Mesenchymal stem cell (in vitro differentiated cells and primary cell): ENCODE data around the gene CYP2S1.
"Not testable (repeated sequence)": the region's sequence is repeated elsewhere in the genome, so short reads cannot be mapped to it uniquely, and the experiment has no call there.

ENCODE experiments used
- DNase-seq: peaks from one replicate; pipeline ENCODE4 v3.0.0-alpha.2; 2013
- H2AFZ ChIP-seq: one replicate; pipeline ENCODE4 v1.6.1; 2013; ENCODE audit warnings: low read depth, mild to moderate bottlenecking, control low read depth, inconsistent platforms, low read length, moderate library complexity
- H2AK5ac ChIP-seq: 2 replicates; pipeline ENCODE4 v1.6.1; 2013; ENCODE audit warnings: low read length, moderate library complexity, mild to moderate bottlenecking, inconsistent platforms; ENCODE audit not compliant: severe bottlenecking
- H2BK120ac ChIP-seq: one replicate; pipeline ENCODE4 v1.6.1; 2013; ENCODE audit warnings: low read depth, mild to moderate bottlenecking, inconsistent platforms, low read length, moderate library complexity
- H2BK12ac ChIP-seq, 2 experiments: one replicate each; pipeline ENCODE4 v1.6.1; 2013; ENCODE audit warnings: inconsistent platforms in 2 of 2, low read length in 2 of 2, mild to moderate bottlenecking in 2 of 2, moderate library complexity in 2 of 2, control low read depth in 1 of 2
- H2BK15ac ChIP-seq: one replicate; pipeline ENCODE4 v1.6.1; 2013; ENCODE audit warnings: mild to moderate bottlenecking, low read depth, inconsistent platforms; ENCODE audit not compliant: poor library complexity, severe bottlenecking
- H2BK5ac ChIP-seq: 2 replicates; pipeline ENCODE4 v1.6.1; 2013; ENCODE audit warnings: low read depth, mild to moderate bottlenecking, low read length, control low read depth, inconsistent platforms; ENCODE audit not compliant: poor library complexity, severe bottlenecking
- H3K14ac ChIP-seq, 2 experiments: one replicate each; pipeline ENCODE4 v1.6.1; 2013; ENCODE audit warnings: inconsistent platforms in 2 of 2, low read length in 2 of 2, control low read depth in 1 of 2, mild to moderate bottlenecking in 1 of 2, moderate library complexity in 1 of 2
- H3K18ac ChIP-seq, 2 experiments: one replicate each; pipeline ENCODE4 v1.6.1; 2013; ENCODE audit warnings: inconsistent platforms in 2 of 2, low read length in 2 of 2, control low read depth in 1 of 2, low read depth in 1 of 2, mild to moderate bottlenecking in 1 of 2
- H3K23ac ChIP-seq, 2 experiments: one replicate each; pipeline ENCODE4 v1.6.1; 2013; ENCODE audit warnings: inconsistent platforms in 2 of 2, low read length in 2 of 2, mild to moderate bottlenecking in 2 of 2, moderate library complexity in 2 of 2, control low read depth in 1 of 2
- H3K27ac ChIP-seq: 2 replicates; pipeline ENCODE4 v1.5.1; 2013; ENCODE audit warnings: mild to moderate bottlenecking, moderate library complexity, low read length, control low read depth, inconsistent platforms; ENCODE audit not compliant: poor library complexity, severe bottlenecking
- H3K27me3 ChIP-seq, 2 experiments: 2 replicates each; pipeline versions ENCODE4 v1.6.1 to v1.7.0; 2013; ENCODE audit warnings: low read length in 2 of 2, mild to moderate bottlenecking in 2 of 2, moderate library complexity in 2 of 2, control low read depth in 1 of 2, inconsistent platforms in 1 of 2; ENCODE audit not compliant: control insufficient read depth in 1 of 2, insufficient read depth in 1 of 2
- H3K36me3 ChIP-seq, 2 experiments: 2 replicates each; pipeline versions ENCODE4 v1.6.1 to v1.7.0; 2013; ENCODE audit warnings: low read length in 2 of 2, control low read depth in 1 of 2, inconsistent platforms in 1 of 2, low read depth in 1 of 2, mild to moderate bottlenecking in 1 of 2; ENCODE audit not compliant: insufficient read depth in 2 of 2, control insufficient read depth in 1 of 2
- H3K4ac ChIP-seq, 2 experiments: one replicate each; pipeline ENCODE4 v1.6.1; 2013; ENCODE audit warnings: inconsistent platforms in 2 of 2, low read length in 2 of 2, mild to moderate bottlenecking in 2 of 2, moderate library complexity in 2 of 2, control low read depth in 1 of 2, low read depth in 1 of 2
- H3K4me1 ChIP-seq: 2 replicates; pipeline ENCODE4 v1.6.1; 2013; ENCODE audit warnings: low read depth, low read length, control low read depth; ENCODE audit not compliant: control insufficient read depth, insufficient read depth
- H3K4me2 ChIP-seq: 2 replicates; pipeline ENCODE4 v1.6.1; 2013; ENCODE audit warnings: low read length, mild to moderate bottlenecking, inconsistent platforms; ENCODE audit not compliant: poor library complexity, severe bottlenecking
- H3K4me3 ChIP-seq, 2 experiments: 2 replicates each; pipeline versions ENCODE4 v1.5.1 to v1.7.0; 2013; ENCODE audit warnings: low read length in 2 of 2, mild to moderate bottlenecking in 2 of 2, control low read depth in 1 of 2, low read depth in 1 of 2; ENCODE audit not compliant: insufficient read depth in 1 of 2
- H3K79me1 ChIP-seq: replicated peaks from 2 replicates; pipeline ENCODE4 v1.6.1; 2013; ENCODE audit warnings: mild to moderate bottlenecking, control low read depth, low read length, inconsistent platforms; ENCODE audit not compliant: poor library complexity, severe bottlenecking
- H3K9ac ChIP-seq: 2 replicates; pipeline ENCODE4 v1.7.0; 2013; ENCODE audit warnings: mild to moderate bottlenecking, low read length, moderate library complexity
- H3K9me3 ChIP-seq: 2 replicates; pipeline ENCODE4 v1.7.0; 2013; ENCODE audit warnings: mild to moderate bottlenecking, low read length; ENCODE audit not compliant: control insufficient read depth
- H4K8ac ChIP-seq: one replicate; pipeline ENCODE4 v1.6.1; 2013; ENCODE audit warnings: inconsistent platforms, mild to moderate bottlenecking, low read length, moderate library complexity
- H4K91ac ChIP-seq: one replicate; pipeline ENCODE4 v1.6.1; 2013; ENCODE audit warnings: mild to moderate bottlenecking, low read length, inconsistent platforms
- WGBS: methylation state at CpG from one replicate; pipeline ENCODE4 v1.1.7; 2013; ENCODE audit warnings: mixed read lengths; 5-methylcytosine and 5-hydroxymethylcytosine counted together

CYP2S1 gene

DNA sequence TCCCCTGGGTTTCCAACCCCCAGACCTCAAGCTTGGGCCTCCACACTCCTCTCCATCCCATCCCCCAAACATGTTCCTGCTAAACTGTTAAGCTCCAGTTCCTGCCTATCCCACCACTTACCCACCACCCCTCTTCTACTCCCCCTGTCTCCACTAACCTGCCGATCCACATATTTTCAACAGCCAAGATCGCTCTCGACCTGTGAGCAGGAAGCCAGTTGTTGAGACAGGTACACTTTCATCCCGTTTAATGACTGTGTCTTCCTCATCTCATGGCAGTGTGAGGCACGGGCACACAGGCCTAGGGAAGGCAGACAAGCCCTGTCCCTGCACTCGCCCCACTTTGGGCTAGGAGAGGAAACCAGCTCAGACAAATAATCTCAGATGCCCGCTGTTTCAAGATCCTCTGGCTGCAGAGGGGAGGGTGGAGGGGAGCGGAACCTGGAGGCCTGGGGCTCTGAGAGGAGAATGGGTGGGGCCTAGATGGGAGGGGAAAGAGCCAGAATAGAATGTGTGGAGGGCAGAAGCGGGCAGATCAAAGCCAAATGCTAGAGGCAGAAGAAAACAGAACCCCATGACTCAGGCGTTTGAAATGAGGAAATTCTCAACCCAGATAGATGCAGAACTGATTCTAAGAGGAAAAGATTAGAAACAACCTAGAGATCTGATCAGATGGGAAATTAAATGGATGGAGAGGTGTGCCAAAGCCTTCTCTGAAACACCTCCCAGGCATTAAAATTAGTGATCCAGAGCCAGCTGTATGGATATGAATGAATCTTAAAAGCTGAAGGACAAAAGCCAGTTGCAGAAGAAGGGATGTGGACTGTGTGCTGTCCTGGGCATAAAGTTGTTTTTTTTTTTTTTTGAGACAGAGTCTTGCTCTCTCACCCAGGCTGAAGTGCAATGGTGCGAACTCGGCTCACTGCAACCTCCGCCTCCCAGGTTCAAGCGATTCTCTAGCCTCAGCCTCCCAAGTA lies 16.9 kb upstream of the CYP2S1 start:
- H3K79me1 ChIP-seq: no peaks in the 10 kb centered on the region
- DNase-seq: peak; percentile 82
- peak overlapping the region; percentile 8 for H4K91ac ChIP-seq
- no peak overlapping the region for H2BK5ac ChIP-seq
- no peak overlapping the region for H2BK120ac ChIP-seq
- H3K4ac ChIP-seq: peak overlapping the region in 1 of 2 experiments; percentile 27
- WGBS: 13% methylated on average over 14 of the region's 14 CpGs
- no peaks in the 10 kb centered on the region for H3K36me3 ChIP-seq
- peak overlapping the region; percentile 59 for H2AFZ ChIP-seq
- peaks cover 0 to 5% of the 10 kb centered on the region in 2 experiments for H3K27me3 ChIP-seq
- peak overlapping the region; percentile 62 for H3K27ac ChIP-seq
- peak overlapping the region in 1 of 2 experiments; percentile 33 for H2BK12ac ChIP-seq
- H2BK15ac ChIP-seq: no peak overlapping the region
- H3K18ac ChIP-seq: peak overlapping the region; percentile 29 to 65
- no peak overlapping the region for H3K4me2 ChIP-seq
- peak overlapping the region; percentile 42 for H4K8ac ChIP-seq
- H3K9ac ChIP-seq: peak overlapping the region; percentile 54
- H2AK5ac ChIP-seq: no peak overlapping the region
- H3K4me3 ChIP-seq: no peak overlapping the region
- H3K14ac ChIP-seq: no peak overlapping the region
- H3K23ac ChIP-seq: peak overlapping the region in 1 of 2 experiments; percentile 1
- H3K4me1 ChIP-seq: peaks cover 5% of the 10 kb centered on the region
- no peaks in the 10 kb centered on the region for H3K9me3 ChIP-seq

DNA sequence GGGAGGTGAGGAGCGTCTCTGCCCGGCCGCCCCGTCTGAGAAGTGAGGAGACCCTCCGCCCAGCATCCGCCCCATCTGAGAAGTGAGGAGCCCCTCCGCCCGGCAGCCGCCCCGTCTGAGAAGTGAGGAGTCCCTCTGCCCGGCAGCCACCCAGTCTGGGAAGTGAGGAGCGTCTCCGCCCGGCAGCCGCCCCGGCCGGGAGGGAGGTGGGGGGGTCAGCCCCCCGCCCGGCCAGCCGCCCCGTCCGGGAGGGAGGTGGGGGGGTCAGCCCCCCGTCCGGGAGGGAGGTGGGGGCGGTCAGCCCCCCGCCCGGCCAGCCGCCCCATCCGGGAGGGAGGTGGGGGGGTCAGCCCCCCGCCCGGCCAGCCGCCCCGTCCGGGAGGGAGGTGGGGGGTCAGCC lies 12.8 kb upstream of the CYP2S1 start:
- not testable (repeated sequence) for H3K36me3 ChIP-seq, H3K23ac ChIP-seq, H4K91ac ChIP-seq, H3K4me1 ChIP-seq, H3K9ac ChIP-seq, H3K4me3 ChIP-seq, H3K18ac ChIP-seq, H2BK5ac ChIP-seq, H2BK120ac ChIP-seq, H3K27ac ChIP-seq, H3K9me3 ChIP-seq, H3K4me2 ChIP-seq, DNase-seq, H2AK5ac ChIP-seq, H2AFZ ChIP-seq, H3K14ac ChIP-seq, H2BK15ac ChIP-seq, H2BK12ac ChIP-seq, H3K4ac ChIP-seq, H4K8ac ChIP-seq, H3K27me3 ChIP-seq, H3K79me1 ChIP-seq
- 100% methylated on average over 4 of the region's 34 CpGs for WGBS

DNA sequence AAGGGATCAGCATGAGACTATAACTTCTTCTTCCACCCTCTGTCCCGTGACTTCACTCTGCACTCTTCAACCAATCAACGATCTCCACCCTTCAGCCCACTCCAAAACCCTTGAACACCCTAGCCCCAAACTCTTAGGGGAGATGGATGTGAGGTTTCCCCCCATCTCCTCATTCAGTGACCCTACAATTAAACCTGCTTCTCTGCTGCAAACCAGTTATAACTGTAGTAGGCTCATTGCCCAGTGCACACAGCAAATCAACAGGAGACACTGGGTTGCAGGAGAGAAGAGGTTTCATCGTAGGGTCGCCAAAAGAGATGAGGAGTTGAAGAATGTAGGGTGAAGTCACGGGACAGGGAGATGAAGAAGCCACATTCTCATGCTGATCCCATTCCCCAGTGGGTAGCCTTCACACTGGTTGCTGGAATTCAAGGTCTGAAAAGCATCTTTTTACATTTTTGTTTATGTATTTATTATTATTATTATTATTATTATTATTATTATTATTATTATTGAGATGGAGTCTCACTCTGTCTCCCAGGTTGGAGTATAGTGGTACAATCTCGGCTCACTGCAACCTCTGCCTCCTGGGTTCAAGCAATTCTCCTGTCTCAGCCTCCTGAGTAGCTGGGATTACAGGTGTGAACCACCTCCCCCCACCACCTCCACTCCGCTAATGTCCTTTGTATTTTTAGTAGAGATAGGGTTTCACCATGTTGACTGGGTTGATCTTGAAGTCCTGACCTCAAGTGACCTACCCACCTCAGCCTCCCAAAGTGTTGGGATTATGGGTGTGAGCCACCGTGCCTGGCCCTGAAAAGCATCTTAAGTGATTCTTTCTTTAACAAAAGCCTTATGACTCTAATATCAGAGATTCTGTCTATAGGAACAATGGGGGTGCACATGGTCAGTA lies 5.8 kb upstream of the CYP2S1 start:
- no peak overlapping the region for H3K9ac ChIP-seq
- H2BK5ac ChIP-seq: no peak overlapping the region
- no peak overlapping the region for H3K27ac ChIP-seq
- H3K4me2 ChIP-seq: no peak overlapping the region
- H3K4me3 ChIP-seq: no peak overlapping the region
- peaks cover 18 to 38% of the 10 kb centered on the region in 2 experiments for H3K27me3 ChIP-seq
- no peak overlapping the region for H4K8ac ChIP-seq
- peaks cover 3% of the 10 kb centered on the region for H3K4me1 ChIP-seq
- H2AK5ac ChIP-seq: no peak overlapping the region
- 73% methylated on average over 5 of the region's 8 CpGs for WGBS
- no peak overlapping the region for H2BK12ac ChIP-seq
- no peaks in the 10 kb centered on the region for H3K9me3 ChIP-seq
- no peaks in the 10 kb centered on the region for H3K79me1 ChIP-seq
- no peak for DNase-seq
- no peak overlapping the region for H2BK120ac ChIP-seq
- peak overlapping the region; percentile 2 for H4K91ac ChIP-seq
- no peak overlapping the region for H2BK15ac ChIP-seq
- no peak overlapping the region for H3K4ac ChIP-seq
- H3K23ac ChIP-seq: no peak overlapping the region
- H2AFZ ChIP-seq: no peak overlapping the region
- peak overlapping the region in 1 of 2 experiments; percentile 56 for H3K18ac ChIP-seq
- no peaks in the 10 kb centered on the region for H3K36me3 ChIP-seq
- no peak overlapping the region for H3K14ac ChIP-seq

DNA sequence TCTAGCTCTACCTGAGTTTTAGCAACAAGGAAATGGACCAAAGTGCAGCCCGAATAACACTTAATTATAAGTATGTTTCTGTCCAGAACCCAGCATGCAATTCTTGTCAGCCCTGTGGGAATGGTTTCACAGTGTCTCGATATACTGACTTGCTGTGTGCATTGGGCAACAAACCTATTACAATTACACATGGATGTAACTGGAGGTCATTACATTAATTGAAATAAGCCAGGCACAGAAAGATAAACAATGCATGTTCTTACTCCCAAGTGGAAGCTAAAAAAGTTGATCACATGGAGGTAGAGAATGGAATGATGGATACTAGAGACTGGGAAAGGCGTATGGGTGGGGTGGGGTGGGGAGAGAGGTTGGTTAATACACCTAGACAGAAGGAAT lies 5.1 kb upstream of the CYP2S1 start:
- DNase-seq: peak; percentile 41
- Histone ChIP-seq H3K36me3 (no peaks in the 10 kb centered on the region), H4K91ac (no peak overlapping the region), H3K4me2 (no peak overlapping the region), H3K4me3 (no peak overlapping the region), H2AFZ (no peak overlapping the region), H3K9ac (no peak overlapping the region), H2BK5ac (no peak overlapping the region), H3K4ac (no peak overlapping the region), H3K9me3 (no peaks in the 10 kb centered on the region), H3K79me1 (no peaks in the 10 kb centered on the region), H3K27me3 (peaks cover 25 to 45% of the 10 kb centered on the region in 2 experiments), H3K4me1 (peaks cover 5% of the 10 kb centered on the region), H2BK15ac (no peak overlapping the region), H4K8ac (no peak overlapping the region), H2BK120ac (no peak overlapping the region), H3K14ac (no peak overlapping the region), H3K27ac (no peak overlapping the region), H2AK5ac (no peak overlapping the region), H3K23ac (no peak overlapping the region), H2BK12ac (no peak overlapping the region), H3K18ac (no peak overlapping the region)
- 97% methylated on average over 3 of the region's 3 CpGs for WGBS
